Measurements from ENCODE around the gene MSL2. TPM values are rescaled to one million over a fixed set of nuclear protein-coding genes. Genes with fewer than 3 reads are reported as not detected.
"Not testable (repeated sequence)": the region's sequence is repeated elsewhere in the genome, so short reads cannot be mapped to it uniquely, and the experiment has no call there.

Gene MSL2
- total RNA-seq, 2 experiments from 2014 or later: 39.5 to 48.3 TPM

GRCh38 chr3:136168236-136168635 is 27.9 kb downstream of the MSL2 start:
- H3K9me3 Mint-ChIP-seq (ENCODE audit: low read depth); H3K4me3 Mint-ChIP-seq; intact Hi-C loops (cut with DNase I, micrococcal nuclease); DNase-seq; ATAC-seq; H3K27me3 Mint-ChIP-seq; POLR2A ChIA-PET: not testable (repeated sequence)
- H3K36me3 Mint-ChIP-seq (ENCODE audit: low read depth): peaks cover 14% of the 10 kb centered on the region
- H3K4me1 Mint-ChIP-seq: peaks cover 53% of the 10 kb centered on the region
- CTCF ChIA-PET: interaction anchor here (0.7 kb wide), 1 partner anchor 22 kb away, joined by 3 read pairs; no protein-coding TSS in a partner anchor
- H3K27ac Mint-ChIP-seq: peak overlapping the region; percentile 65

- no peak overlapping the region for H3K27ac Mint-ChIP-seq
- intact Hi-C loops (cut with DNase I, micrococcal nuclease): no loop called here
- ATAC-seq (no peak), DNase-seq (no peak)
- ChIA-PET CTCF (no interaction called here), POLR2A (no interaction called here)
- no peaks in the 10 kb centered on the region for H3K27me3 Mint-ChIP-seq
- H3K4me1 Mint-ChIP-seq: peaks cover 61% of the 10 kb centered on the region
- H3K36me3 Mint-ChIP-seq (ENCODE audit: low read depth): peaks cover 14% of the 10 kb centered on the region
- H3K9me3 Mint-ChIP-seq (ENCODE audit: low read depth): no peaks in the 10 kb centered on the region
- no peak overlapping the region for H3K4me3 Mint-ChIP-seq
Measured at GRCh38 chr3:136166507-136166906, 29.6 kb downstream of the MSL2 start.

- Mint-ChIP-seq H3K27ac (peak overlapping the region; percentile 82), H3K4me1 (peaks cover 72% of the 10 kb centered on the region), H3K36me3 (ENCODE audit: low read depth) (peaks cover 23% of the 10 kb centered on the region)
- H3K27me3 Mint-ChIP-seq; H3K9me3 Mint-ChIP-seq (ENCODE audit: low read depth); H3K4me3 Mint-ChIP-seq; ATAC-seq; DNase-seq; intact Hi-C loops (cut with DNase I, micrococcal nuclease): not testable (repeated sequence)
- ChIA-PET POLR2A (interaction anchor here (0.5 kb wide), 1 partner anchor 32 kb away, joined by 3 read pairs; the partner anchor contains the start of gene MSL2), CTCF (interaction anchor here (0.8 kb wide), 1 partner anchor 9 kb away, joined by 3 read pairs; no protein-coding TSS in a partner anchor)
Measured at GRCh38 chr3:136163607-136164006, 32.5 kb downstream of the MSL2 start.

GRCh38 chr3:136162322-136162721 is 33.8 kb downstream of the MSL2 start:
- Mint-ChIP-seq H3K27ac (no peak overlapping the region), H3K27me3 (no peaks in the 10 kb centered on the region), H3K9me3 (ENCODE audit: low read depth) (peaks cover 1% of the 10 kb centered on the region), H3K4me1 (peaks cover 71% of the 10 kb centered on the region), H3K36me3 (ENCODE audit: low read depth) (peaks cover 23% of the 10 kb centered on the region), H3K4me3 (no peak overlapping the region)
- POLR2A ChIA-PET: no interaction called here
- DNase-seq: no peak
- CTCF ChIA-PET: no interaction called here
- intact Hi-C loops (cut with DNase I, micrococcal nuclease): no loop called here
- ATAC-seq: no peak

GRCh38 chr3:136161516-136161915 is 34.6 kb downstream of the MSL2 start:
- CTCF ChIA-PET: no interaction called here
- DNase-seq (no peak), ATAC-seq (no peak)
- POLR2A ChIA-PET: no interaction called here
- H3K9me3 Mint-ChIP-seq (ENCODE audit: low read depth): peaks cover 1% of the 10 kb centered on the region
- intact Hi-C loops (cut with DNase I, micrococcal nuclease): no loop called here
- no peaks in the 10 kb centered on the region for H3K27me3 Mint-ChIP-seq
- no peak overlapping the region for H3K4me3 Mint-ChIP-seq
- H3K36me3 Mint-ChIP-seq (ENCODE audit: low read depth): peaks cover 23% of the 10 kb centered on the region
- peaks cover 65% of the 10 kb centered on the region for H3K4me1 Mint-ChIP-seq
- H3K27ac Mint-ChIP-seq: no peak overlapping the region

GRCh38 chr3:136152963-136153362 is 43.2 kb downstream of the MSL2 start:
- H3K4me1 Mint-ChIP-seq: peaks cover 78% of the 10 kb centered on the region
- intact Hi-C loops (cut with DNase I, micrococcal nuclease): loop anchor here in 1 of 2 experiments (5.0 kb wide), 1 partner anchor 39 kb away; no protein-coding TSS in a partner anchor
- no peaks in the 10 kb centered on the region for H3K27me3 Mint-ChIP-seq
- peak overlapping the region; percentile 81 for H3K27ac Mint-ChIP-seq
- DNase-seq: no peak
- H3K9me3 Mint-ChIP-seq (ENCODE audit: low read depth): no peaks in the 10 kb centered on the region
- H3K36me3 Mint-ChIP-seq (ENCODE audit: low read depth): peaks cover 30% of the 10 kb centered on the region
- ChIA-PET CTCF (no interaction called here), POLR2A (no interaction called here)
- H3K4me3 Mint-ChIP-seq: no peak overlapping the region
- no peak for ATAC-seq

- H3K27me3 Mint-ChIP-seq: no peaks in the 10 kb centered on the region
- no peak overlapping the region for H3K4me3 Mint-ChIP-seq
- CTCF ChIA-PET: no interaction called here
- intact Hi-C loops (cut with DNase I, micrococcal nuclease): loop anchor here in 1 of 2 experiments (5.0 kb wide), 1 partner anchor 40 kb away; no protein-coding TSS in a partner anchor
- peaks cover 31% of the 10 kb centered on the region for H3K36me3 Mint-ChIP-seq (ENCODE audit: low read depth)
- peak; percentile 43 for ATAC-seq
- H3K27ac Mint-ChIP-seq: peak overlapping the region; percentile 81
- DNase-seq: no peak
- peaks cover 77% of the 10 kb centered on the region for H3K4me1 Mint-ChIP-seq
- no peaks in the 10 kb centered on the region for H3K9me3 Mint-ChIP-seq (ENCODE audit: low read depth)
- POLR2A ChIA-PET: no interaction called here
Measured at GRCh38 chr3:136152176-136152843, 43.8 kb downstream of the MSL2 start.

GRCh38 chr3:136151219-136151618 is 44.9 kb downstream of the MSL2 start:
- ATAC-seq (no peak), DNase-seq (no peak)
- H3K27me3 Mint-ChIP-seq: no peaks in the 10 kb centered on the region
- peaks cover 79% of the 10 kb centered on the region for H3K4me1 Mint-ChIP-seq
- POLR2A ChIA-PET: no interaction called here
- CTCF ChIA-PET: no interaction called here
- H3K4me3 Mint-ChIP-seq: no peak overlapping the region
- H3K27ac Mint-ChIP-seq: peak overlapping the region; percentile 56
- intact Hi-C loops (cut with DNase I, micrococcal nuclease): loop anchor here in 1 of 2 experiments (5.0 kb wide), 1 partner anchor 41 kb away; no protein-coding TSS in a partner anchor
- H3K36me3 Mint-ChIP-seq (ENCODE audit: low read depth): peaks cover 34% of the 10 kb centered on the region
- H3K9me3 Mint-ChIP-seq (ENCODE audit: low read depth): no peaks in the 10 kb centered on the region

GRCh38 chr3:136149667-136150066 is 46.5 kb downstream of the MSL2 start:
- ChIA-PET CTCF (no interaction called here), POLR2A (interaction anchor here (0.8 to 1.2 kb wide), 3 partner anchors 21 to 47 kb away, joined by 3 to 4 read pairs (median 4); partner anchors contain the start of gene MSL2)
- Mint-ChIP-seq H3K9me3 (ENCODE audit: low read depth) (no peaks in the 10 kb centered on the region), H3K4me1 (peaks cover 72% of the 10 kb centered on the region), H3K27ac (peak overlapping the region; percentile 69), H3K36me3 (ENCODE audit: low read depth) (peaks cover 33% of the 10 kb centered on the region), H3K27me3 (no peaks in the 10 kb centered on the region), H3K4me3 (no peak overlapping the region)
- peak; percentile 81 for ATAC-seq
- DNase-seq: no peak
- intact Hi-C loops (cut with DNase I, micrococcal nuclease): loop anchor here in 1 of 2 experiments (5.0 kb wide), 1 partner anchor 43 kb away; no protein-coding TSS in a partner anchor

GRCh38 chr3:136146981-136147729 is 49.0 kb downstream of the MSL2 start:
- Mint-ChIP-seq H3K4me1 (peaks cover 58% of the 10 kb centered on the region), H3K27ac (no peak overlapping the region), H3K36me3 (ENCODE audit: low read depth) (peaks cover 32% of the 10 kb centered on the region), H3K27me3 (no peaks in the 10 kb centered on the region), H3K4me3 (no peak overlapping the region), H3K9me3 (ENCODE audit: low read depth) (no peaks in the 10 kb centered on the region)
- ATAC-seq (no peak), DNase-seq (no peak)
- intact Hi-C loops (cut with DNase I, micrococcal nuclease): no loop called here
- ChIA-PET CTCF (interaction anchor here (0.6 to 1.4 kb wide), 6 partner anchors 9 to 1796 kb away, joined by 3 to 4 read pairs (median 3); no protein-coding TSS in a partner anchor), POLR2A (interaction anchor here (0.6 kb wide), 1 partner anchor 50 kb away, joined by 4 read pairs; no protein-coding TSS in a partner anchor)

- H3K36me3 Mint-ChIP-seq (ENCODE audit: low read depth): peaks cover 16% of the 10 kb centered on the region
- intact Hi-C loops (cut with DNase I, micrococcal nuclease): loop anchor here in 1 of 2 experiments (5.0 kb wide), 1 partner anchor 108 kb away; the partner anchor contains the start of gene PCCB
- H3K9me3 Mint-ChIP-seq (ENCODE audit: low read depth); POLR2A ChIA-PET; H3K27me3 Mint-ChIP-seq; H3K4me3 Mint-ChIP-seq; H3K27ac Mint-ChIP-seq; ATAC-seq; DNase-seq; CTCF ChIA-PET: not testable (repeated sequence)
- H3K4me1 Mint-ChIP-seq: peaks cover 45% of the 10 kb centered on the region
Measured at GRCh38 chr3:136144397-136144796, 51.7 kb downstream of the MSL2 start.
